Hepatocyte (in vitro differentiated cells): ENCODE results near the gene ITGBL1. TPM values are rescaled to one million over a fixed set of nuclear protein-coding genes. Genes with fewer than 3 reads are reported as not detected.

Experiments
- DNase-seq: peaks from one replicate; pipeline ENCODE4 v3.0.0-alpha.2; 2016; ENCODE audit warnings: low spot score
- H2AFZ ChIP-seq: fragments of 200-600 bp; sonication (generic); 2 replicates; pipeline ENCODE4 v1.6.0; 2016; ENCODE audit warnings: antibody characterized with exemption, mild to moderate bottlenecking
- H3K27ac ChIP-seq: fragments of 200-600 bp; sonication (generic); 2 replicates; pipeline ENCODE4 v1.5.1; 2016; ENCODE audit warnings: mild to moderate bottlenecking
- H3K27me3 ChIP-seq: fragments of 200-600 bp; sonication (generic); 2 replicates; pipeline ENCODE4 v1.6.1; 2016
- H3K36me3 ChIP-seq: fragments of 200-600 bp; sonication (generic); replicated peaks from 2 replicates; pipeline ENCODE4 v1.5.1; 2016; ENCODE audit warnings: low read depth; ENCODE audit not compliant: insufficient read depth
- H3K4me1 ChIP-seq: fragments of 200-600 bp; sonication (generic); 2 replicates; pipeline ENCODE4 v1.5.1; 2016; ENCODE audit warnings: mild to moderate bottlenecking, moderate library complexity; ENCODE audit not compliant: insufficient read depth
- H3K4me2 ChIP-seq: fragments of 200-600 bp; sonication (generic); 2 replicates; pipeline ENCODE4 v1.6.0; 2016
- H3K4me3 ChIP-seq: fragments of 200-600 bp; sonication (generic); 2 replicates; pipeline ENCODE4 v1.5.1; 2016; ENCODE audit warnings: mild to moderate bottlenecking
- H3K79me2 ChIP-seq: fragments of 200-600 bp; sonication (generic); 2 replicates; pipeline ENCODE4 v1.6.0; 2017; ENCODE audit warnings: mild to moderate bottlenecking
- H3K9me2 ChIP-seq: fragments of 200-600 bp; sonication (generic); replicated peaks from 2 replicates; pipeline ENCODE4 v1.6.0; 2017; ENCODE audit warnings: mild to moderate bottlenecking; ENCODE audit not compliant: insufficient read depth
- H3K9me3 ChIP-seq: fragments of 200-600 bp; sonication (generic); 2 replicates; pipeline ENCODE4 v1.5.1; 2016; ENCODE audit warnings: low read depth, mild to moderate bottlenecking
- H4K20me1 ChIP-seq: fragments of 200-600 bp; sonication (generic); 2 replicates; pipeline ENCODE4 v1.6.0; 2016; ENCODE audit warnings: mild to moderate bottlenecking; ENCODE audit not compliant: insufficient read depth, poor library complexity, severe bottlenecking
- EZH2 ChIP-seq: fragments of 200-600 bp; sonication (generic); IDR thresholded peaks from 2 replicates; pipeline ENCODE4 v1.6.1; 2016; ENCODE audit warnings: antibody characterized with exemption, mild to moderate bottlenecking, borderline replicate concordance
- EZH2phosphoT487 ChIP-seq: fragments of 200-600 bp; sonication (generic); IDR thresholded peaks from one replicate; pipeline ENCODE4 v1.6.1; 2018; ENCODE audit warnings: antibody characterized with exemption, mild to moderate bottlenecking, low read depth, moderate library complexity; ENCODE audit not compliant: unreplicated experiment, severe bottlenecking
- WGBS: methylation state at CpG from one replicate; pipeline ENCODE4 v1.1.6; 2016; ENCODE audit warnings: low lambda C conversion rate; ENCODE audit errors: missing lambda C conversion rate; 5-methylcytosine and 5-hydroxymethylcytosine counted together
- polyA plus RNA-seq: library from polyadenylated mRNA; unstranded; fragments of >200 nt; fragmentation: Nextera tagmentation; extraction: Ambion mirVana; gene quantifications from 2 replicates; pipeline ENCODE4 v1.2.1, GENCODE V29; 2016
- total RNA-seq: library from RNA; depleted of rRNA; stranded (reverse); fragments of >200 nt; gene quantifications from 2 replicates; pipeline ENCODE4 v1.2.3, GENCODE V29; 2014
- TF ChIP-seq, protein P1 (sequence below): fragments of 200-600 bp; sonication (generic); IDR thresholded peaks from 2 replicates; pipeline ENCODE4 v1.5.1; 2016; ENCODE audit warnings: antibody characterized with exemption, mild to moderate bottlenecking; ENCODE audit not compliant: poor library complexity

The ITGBL1 gene
- total and polyA plus RNA-seq, 2 experiments from 2014 or later = 0.33 TPM; not detected in 1

DNA sequence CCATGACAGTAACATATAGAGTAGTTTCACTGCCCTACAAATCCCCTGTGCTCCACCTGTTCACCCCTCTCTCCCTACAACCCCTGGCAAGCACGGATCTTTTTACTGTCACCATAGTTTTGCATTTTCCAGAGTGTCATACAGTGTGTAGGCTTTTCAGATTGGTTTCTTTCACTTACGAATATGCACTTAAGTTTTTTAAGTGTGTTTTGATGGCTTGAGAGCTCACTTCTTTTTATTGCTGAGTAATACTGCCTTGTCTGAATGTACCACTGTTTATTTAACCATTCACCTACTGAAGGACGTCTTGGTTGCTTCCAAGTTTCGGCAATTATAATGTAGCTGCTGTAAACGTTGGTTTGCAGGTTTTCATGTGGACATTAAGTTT, 175.1 kb downstream of the ITGBL1 start:
- WGBS = 60% methylated on average over 5 of the region's 5 CpGs
- no peaks in the 10 kb centered on the region for H3K9me2 ChIP-seq
- H3K4me2 ChIP-seq = peak overlapping the region; percentile 62
- H3K9me3 ChIP-seq = no peaks in the 10 kb centered on the region
- H3K27me3 ChIP-seq = no peaks in the 10 kb centered on the region
- no peak overlapping the region for H3K27ac ChIP-seq
- no peak overlapping the region for H2AFZ ChIP-seq
- H3K36me3 ChIP-seq = no peaks in the 10 kb centered on the region
- no peak for DNase-seq
- H4K20me1 ChIP-seq = no peaks in the 10 kb centered on the region
- no peak overlapping the region for H3K4me3 ChIP-seq
- TF ChIP-seq, protein P1, sequence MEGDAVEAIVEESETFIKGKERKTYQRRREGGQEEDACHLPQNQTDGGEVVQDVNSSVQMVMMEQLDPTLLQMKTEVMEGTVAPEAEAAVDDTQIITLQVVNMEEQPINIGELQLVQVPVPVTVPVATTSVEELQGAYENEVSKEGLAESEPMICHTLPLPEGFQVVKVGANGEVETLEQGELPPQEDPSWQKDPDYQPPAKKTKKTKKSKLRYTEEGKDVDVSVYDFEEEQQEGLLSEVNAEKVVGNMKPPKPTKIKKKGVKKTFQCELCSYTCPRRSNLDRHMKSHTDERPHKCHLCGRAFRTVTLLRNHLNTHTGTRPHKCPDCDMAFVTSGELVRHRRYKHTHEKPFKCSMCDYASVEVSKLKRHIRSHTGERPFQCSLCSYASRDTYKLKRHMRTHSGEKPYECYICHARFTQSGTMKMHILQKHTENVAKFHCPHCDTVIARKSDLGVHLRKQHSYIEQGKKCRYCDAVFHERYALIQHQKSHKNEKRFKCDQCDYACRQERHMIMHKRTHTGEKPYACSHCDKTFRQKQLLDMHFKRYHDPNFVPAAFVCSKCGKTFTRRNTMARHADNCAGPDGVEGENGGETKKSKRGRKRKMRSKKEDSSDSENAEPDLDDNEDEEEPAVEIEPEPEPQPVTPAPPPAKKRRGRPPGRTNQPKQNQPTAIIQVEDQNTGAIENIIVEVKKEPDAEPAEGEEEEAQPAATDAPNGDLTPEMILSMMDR = no peak
- TF ChIP-seq EZH2phosphoT487 = no peak
- no peak for TF ChIP-seq EZH2
- H3K79me2 ChIP-seq = no peaks in the 10 kb centered on the region
- H3K4me1 ChIP-seq = peaks cover 6% of the 10 kb centered on the region

DNA sequence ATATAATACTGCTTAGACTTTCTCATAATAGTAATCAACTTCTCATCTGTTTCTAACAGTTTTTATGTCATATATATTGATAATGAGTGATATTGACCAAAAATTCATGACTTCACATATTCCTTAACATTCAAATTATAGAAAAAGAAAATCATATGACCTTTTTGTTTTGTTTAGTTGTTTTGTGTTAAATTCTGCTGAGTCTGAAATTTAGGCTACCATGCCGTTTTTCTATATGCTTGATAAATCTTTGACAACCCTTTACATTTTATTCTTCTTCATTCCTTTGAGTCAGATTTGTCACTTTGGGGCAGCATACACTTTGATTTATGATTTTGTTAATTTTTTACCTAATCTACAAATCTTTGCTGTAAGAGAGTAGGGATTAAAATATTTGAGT, 176.4 kb downstream of the ITGBL1 start:
- H2AFZ ChIP-seq = no peak overlapping the region
- H3K4me1 ChIP-seq = peaks cover 4% of the 10 kb centered on the region
- H3K9me3 ChIP-seq = no peaks in the 10 kb centered on the region
- no peak for DNase-seq
- no peaks in the 10 kb centered on the region for H3K79me2 ChIP-seq
- H3K27me3 ChIP-seq = no peaks in the 10 kb centered on the region
- H3K4me3 ChIP-seq = no peak overlapping the region
- no peak overlapping the region for H3K4me2 ChIP-seq
- H4K20me1 ChIP-seq = no peaks in the 10 kb centered on the region
- H3K27ac ChIP-seq = no peak overlapping the region
- no peak for TF ChIP-seq EZH2
- TF ChIP-seq, protein P1 = no peak
- H3K9me2 ChIP-seq = no peaks in the 10 kb centered on the region
- WGBS = 82% methylated on average over 1 of the region's 1 CpG
- H3K36me3 ChIP-seq = no peaks in the 10 kb centered on the region

DNA sequence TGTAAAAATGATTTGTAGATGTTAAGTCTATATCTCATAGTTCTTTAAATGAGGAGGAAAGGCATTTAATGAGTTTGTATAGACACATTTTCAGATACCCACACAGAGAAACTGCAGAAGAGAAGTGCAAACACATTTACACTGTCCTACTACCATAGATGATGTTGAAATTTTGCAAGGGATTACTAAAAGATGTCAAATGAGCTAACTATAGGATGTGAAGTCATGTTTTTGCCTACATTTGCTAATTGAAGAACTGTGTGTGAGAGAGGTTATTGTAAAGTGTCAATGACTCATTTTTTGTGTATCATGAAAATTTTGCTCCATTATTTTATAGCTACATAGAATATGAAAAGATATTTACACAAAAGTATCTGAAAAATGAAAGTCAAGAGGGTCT, 178.9 kb downstream of the ITGBL1 start:
- Histone ChIP-seq H3K9me3 (no peaks in the 10 kb centered on the region), H3K27me3 (no peaks in the 10 kb centered on the region), H3K9me2 (no peaks in the 10 kb centered on the region), H3K27ac (no peak overlapping the region), H3K79me2 (no peaks in the 10 kb centered on the region), H3K4me2 (no peak overlapping the region), H3K4me3 (no peak overlapping the region), H4K20me1 (no peaks in the 10 kb centered on the region), H3K36me3 (no peaks in the 10 kb centered on the region), H2AFZ (no peak overlapping the region), H3K4me1 (no peaks in the 10 kb centered on the region)
- TF ChIP-seq EZH2 = no peak
- TF ChIP-seq EZH2phosphoT487 = no peak
- TF ChIP-seq, protein P1 = no peak
- no peak for DNase-seq

DNA sequence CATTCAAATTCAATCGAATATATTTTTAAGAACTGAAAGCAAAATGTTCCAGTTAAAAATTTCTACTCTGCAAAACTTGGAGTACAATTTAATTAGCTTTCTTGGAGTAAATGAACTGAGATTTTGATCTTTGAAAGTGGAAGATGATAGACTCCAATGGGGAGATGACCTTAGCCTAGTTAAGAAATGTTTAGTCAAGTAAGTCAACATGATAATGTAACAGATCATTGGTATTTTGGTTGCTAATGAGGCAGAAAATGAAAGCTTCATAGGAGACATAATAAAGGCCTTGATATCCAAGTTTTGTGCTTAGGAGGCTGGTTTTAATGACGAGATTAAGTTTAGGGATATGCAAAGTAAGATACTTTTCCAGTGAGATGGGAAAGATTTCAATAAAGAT, 181.7 kb downstream of the ITGBL1 start:
- TF ChIP-seq EZH2phosphoT487 (no peak), EZH2 (no peak)
- TF ChIP-seq, protein P1 = no peak
- 87% methylated on average over 2 of the region's 2 CpGs for WGBS
- DNase-seq = no peak
- H3K79me2 ChIP-seq = no peaks in the 10 kb centered on the region
- H3K4me2 ChIP-seq = no peak overlapping the region
- no peaks in the 10 kb centered on the region for H3K9me2 ChIP-seq
- H3K27ac ChIP-seq = no peak overlapping the region
- no peaks in the 10 kb centered on the region for H3K4me1 ChIP-seq
- H3K36me3 ChIP-seq = no peaks in the 10 kb centered on the region
- no peaks in the 10 kb centered on the region for H3K27me3 ChIP-seq
- H3K9me3 ChIP-seq = no peaks in the 10 kb centered on the region
- no peaks in the 10 kb centered on the region for H4K20me1 ChIP-seq
- H2AFZ ChIP-seq = no peak overlapping the region
- no peak overlapping the region for H3K4me3 ChIP-seq
